Liver (tissue), 9 donors: ENCODE measurements around the gene ASTE1. TPM values are rescaled to one million over a fixed set of nuclear protein-coding genes. Genes with fewer than 3 reads are reported as not detected.

Source experiments
- DNase-seq: peaks from one replicate; pipeline ENCODE4 v3.0.0-alpha.2; 2017; ENCODE audit warnings: low spot score
- H3K27ac ChIP-seq, 2 donors: one replicate each; pipeline ENCODE4 v1.7.0; 2013; ENCODE audit warnings: inconsistent platforms in 2 of 2, low read length in 2 of 2, control low read depth in 1 of 2, low read depth in 1 of 2, mild to moderate bottlenecking in 1 of 2
- H3K27me3 ChIP-seq, 4 donors: one replicate each; pipeline versions ENCODE4 v1.6.1 to v1.7.0; 2013; ENCODE audit warnings: low read length in 3 of 4, inconsistent platforms in 1 of 4, mild to moderate bottlenecking in 1 of 4, moderate library complexity in 1 of 4; ENCODE audit not compliant: control insufficient read depth in 4 of 4, insufficient read depth in 4 of 4
- H3K36me3 ChIP-seq, 4 donors: one replicate each; pipeline versions ENCODE4 v1.6.1 to v1.7.0; 2013; ENCODE audit warnings: low read length in 3 of 4, mild to moderate bottlenecking in 3 of 4, low read depth in 1 of 4, moderate library complexity in 1 of 4; ENCODE audit not compliant: control insufficient read depth in 4 of 4, insufficient read depth in 3 of 4
- H3K4me1 ChIP-seq, 4 donors: one replicate each; pipeline versions ENCODE4 v1.6.1 to v1.7.0; 2013; ENCODE audit warnings: low read length in 3 of 4, mild to moderate bottlenecking in 3 of 4, moderate library complexity in 1 of 4; ENCODE audit not compliant: control insufficient read depth in 4 of 4, insufficient read depth in 4 of 4
- H3K4me3 ChIP-seq, 3 donors: one replicate each; pipeline versions ENCODE4 v1.6.1 to v1.7.0; 2013; ENCODE audit warnings: low read length in 3 of 3, control low read depth in 1 of 3, low read depth in 1 of 3, mild to moderate bottlenecking in 1 of 3
- H3K9ac ChIP-seq, 2 donors: one replicate each; pipeline ENCODE4 v1.7.0; 2013; ENCODE audit warnings: low read length in 2 of 2, mild to moderate bottlenecking in 2 of 2, moderate library complexity in 2 of 2, control low read depth in 1 of 2, low read depth in 1 of 2
- H3K9me3 ChIP-seq, 4 donors: one replicate each; pipeline versions ENCODE4 v1.6.1 to v1.7.0; 2013; ENCODE audit warnings: low read length in 3 of 4; ENCODE audit not compliant: control insufficient read depth in 4 of 4
- EGR1 ChIP-seq, 2 donors: IDR thresholded peaks; 2 replicates each; pipeline ENCODE4 v1.6.1; 2016 to 2018; ENCODE audit warnings: antibody characterized with exemption in 2 of 2, low read depth in 2 of 2
- FOXA1 ChIP-seq: IDR thresholded peaks from 2 replicates; pipeline ENCODE4 v1.6.1; 2016; ENCODE audit warnings: antibody characterized with exemption
- FOXA2 ChIP-seq: IDR thresholded peaks from 2 replicates; pipeline ENCODE4 v1.6.1; 2016; ENCODE audit warnings: antibody characterized with exemption
- GABPA ChIP-seq, 2 donors: IDR thresholded peaks in 1 of 2; conservative IDR thresholded peaks in 1 of 2; 2 replicates each; pipeline ENCODE4 v1.6.1; 2016; ENCODE audit warnings: antibody characterized with exemption in 2 of 2, mild to moderate bottlenecking in 1 of 2, moderate library complexity in 1 of 2
- HNF4A ChIP-seq, 2 donors: conservative IDR thresholded peaks; 2 replicates each; pipeline ENCODE4 v1.6.1; 2016; ENCODE audit warnings: antibody characterized with exemption in 2 of 2, mild to moderate bottlenecking in 2 of 2
- HNF4G ChIP-seq: IDR thresholded peaks from 2 replicates; pipeline ENCODE4 v1.6.1; 2016; ENCODE audit warnings: antibody characterized with exemption
- NR2F2 ChIP-seq: IDR thresholded peaks from 2 replicates; pipeline ENCODE4 v1.6.1; 2016; ENCODE audit warnings: antibody characterized with exemption
- RAD21 ChIP-seq, 2 donors: IDR thresholded peaks; 2 replicates each; pipeline ENCODE4 v1.6.1; 2016; ENCODE audit warnings: antibody characterized with exemption in 2 of 2, mild to moderate bottlenecking in 2 of 2
- RXRA ChIP-seq, 2 donors: IDR thresholded peaks; 2 replicates each; pipeline ENCODE4 v1.6.1; 2017 to 2018; ENCODE audit warnings: antibody characterized with exemption in 2 of 2, mild to moderate bottlenecking in 1 of 2
- TAF1 ChIP-seq: conservative IDR thresholded peaks from 2 replicates; pipeline ENCODE4 v1.6.1; 2016; ENCODE audit warnings: antibody characterized with exemption, mild to moderate bottlenecking
- YY1 ChIP-seq: IDR thresholded peaks from 2 replicates; pipeline ENCODE4 v1.6.1; 2016; ENCODE audit warnings: antibody characterized with exemption, mild to moderate bottlenecking
- WGBS: extraction: QIAGEN DNeasy Blood & Tissue Kit; methylation state at CpG from one replicate; pipeline ENCODE4 v1.1.7; 2013; 5-methylcytosine and 5-hydroxymethylcytosine counted together
- polyA plus RNA-seq, 2 donors: library from polyadenylated mRNA; stranded (reverse) in 1 of 2; unstranded in 1 of 2; fragments of 200-250 nt in 1 of 2; fragments of >200 nt in 1 of 2; fragmentation: Nextera tagmentation in 1 of 2; extraction: Ambion mirVana in 1 of 2; gene quantifications; one replicate each; pipeline versions ENCODE4 v1.2.1 to v1.2.3, GENCODE V29; 2013 to 2015
- total RNA-seq, 2 donors: library from RNA; depleted of rRNA; stranded (reverse); fragments of >200 nt; gene quantifications; one replicate each; pipeline ENCODE4 v1.2.3, GENCODE V29; 2014
- TF ChIP-seq, protein P1 (sequence below): IDR thresholded peaks from 2 replicates; pipeline ENCODE4 v1.6.1; 2016; ENCODE audit warnings: antibody characterized with exemption
- TF ChIP-seq, protein P2 (sequence below): IDR thresholded peaks from 2 replicates; pipeline ENCODE4 v1.6.1; 2016; ENCODE audit warnings: antibody characterized with exemption
- TF ChIP-seq, protein P3 (sequence below): fragments of 150-350 bp; IDR thresholded peaks from 2 replicates; pipeline ENCODE4 v1.5.1; 2017; ENCODE audit warnings: improper control_type of control experiment, low read depth, low read length; ENCODE audit not compliant: missing input control
- TF ChIP-seq, protein P4 (sequence below): IDR thresholded peaks from 2 replicates; pipeline ENCODE4 v1.6.1; 2016; ENCODE audit warnings: antibody characterized with exemption, mild to moderate bottlenecking
- TF ChIP-seq, protein P5 (sequence below): IDR thresholded peaks from 2 replicates; pipeline ENCODE4 v1.6.1; 2016; ENCODE audit warnings: antibody characterized with exemption
- donor health status: healthy.
- donor health status: healthy.
- donor health status: healthy.
- donor health status: healthy.
- donor health status: healthy.

Gene ASTE1
- total and polyA plus RNA-seq, 4 donors, result 2.6 to 6.0 (median 5.1) TPM

DNA sequence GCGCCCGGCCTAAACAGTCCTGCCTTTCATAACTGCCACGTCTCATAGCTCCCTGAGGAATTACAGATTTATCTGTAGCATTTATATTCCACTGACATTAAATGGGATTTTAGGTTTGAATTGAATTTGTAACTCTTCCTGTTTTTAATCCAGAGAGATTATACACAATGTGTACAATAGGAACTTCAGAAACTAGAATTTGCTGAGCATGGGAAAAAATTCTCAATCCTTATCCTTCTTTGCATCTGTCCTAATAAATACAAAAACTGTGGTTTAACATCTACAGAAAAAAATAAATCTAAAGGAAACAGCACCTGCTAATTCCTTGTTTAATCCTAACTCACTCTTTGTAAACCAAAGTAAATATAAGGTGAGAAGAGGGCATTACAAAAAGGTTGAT, 2.2 kb upstream of the ASTE1 start:
- Histone ChIP-seq H3K36me3 (peaks cover 0 to 2% (median 0%) of the 10 kb centered on the region in 4 donors), H3K4me3 (no peak overlapping the region), H3K9me3 (no peaks in the 10 kb centered on the region), H3K27me3 (no peaks in the 10 kb centered on the region), H3K27ac (no peak overlapping the region), H3K4me1 (peaks cover 0 to 16% (median 13%) of the 10 kb centered on the region in 4 donors), H3K9ac (no peak overlapping the region)
- 94% methylated on average over 3 of the region's 3 CpGs for WGBS
- TF ChIP-seq RAD21 (IDR thresholded peaks at IDR 0.05) (no peak), TAF1 (no peak), HNF4G (no peak), FOXA1 (no peak), GABPA (IDR thresholded peaks at IDR 0.05 in 1 of 2, conservative IDR thresholded peaks at IDR 0.05 in 1 of 2) (no peak), RXRA (IDR thresholded peaks at IDR 0.05) (no peak), YY1 (no peak), FOXA2 (no peak), EGR1 (IDR thresholded peaks at IDR 0.05; ENCODE audit: low read depth in 2 of 2) (no peak), HNF4A (conservative IDR thresholded peaks at IDR 0.05) (no peak), NR2F2 (no peak)
- TF ChIP-seq, protein P1, sequence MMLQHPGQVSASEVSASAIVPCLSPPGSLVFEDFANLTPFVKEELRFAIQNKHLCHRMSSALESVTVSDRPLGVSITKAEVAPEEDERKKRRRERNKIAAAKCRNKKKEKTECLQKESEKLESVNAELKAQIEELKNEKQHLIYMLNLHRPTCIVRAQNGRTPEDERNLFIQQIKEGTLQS, result no peak
- TF ChIP-seq, protein P2, sequence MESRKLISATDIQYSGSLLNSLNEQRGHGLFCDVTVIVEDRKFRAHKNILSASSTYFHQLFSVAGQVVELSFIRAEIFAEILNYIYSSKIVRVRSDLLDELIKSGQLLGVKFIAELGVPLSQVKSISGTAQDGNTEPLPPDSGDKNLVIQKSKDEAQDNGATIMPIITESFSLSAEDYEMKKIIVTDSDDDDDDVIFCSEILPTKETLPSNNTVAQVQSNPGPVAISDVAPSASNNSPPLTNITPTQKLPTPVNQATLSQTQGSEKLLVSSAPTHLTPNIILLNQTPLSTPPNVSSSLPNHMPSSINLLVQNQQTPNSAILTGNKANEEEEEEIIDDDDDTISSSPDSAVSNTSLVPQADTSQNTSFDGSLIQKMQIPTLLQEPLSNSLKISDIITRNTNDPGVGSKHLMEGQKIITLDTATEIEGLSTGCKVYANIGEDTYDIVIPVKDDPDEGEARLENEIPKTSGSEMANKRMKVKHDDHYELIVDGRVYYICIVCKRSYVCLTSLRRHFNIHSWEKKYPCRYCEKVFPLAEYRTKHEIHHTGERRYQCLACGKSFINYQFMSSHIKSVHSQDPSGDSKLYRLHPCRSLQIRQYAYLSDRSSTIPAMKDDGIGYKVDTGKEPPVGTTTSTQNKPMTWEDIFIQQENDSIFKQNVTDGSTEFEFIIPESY, result no peak
- TF ChIP-seq, protein P3, sequence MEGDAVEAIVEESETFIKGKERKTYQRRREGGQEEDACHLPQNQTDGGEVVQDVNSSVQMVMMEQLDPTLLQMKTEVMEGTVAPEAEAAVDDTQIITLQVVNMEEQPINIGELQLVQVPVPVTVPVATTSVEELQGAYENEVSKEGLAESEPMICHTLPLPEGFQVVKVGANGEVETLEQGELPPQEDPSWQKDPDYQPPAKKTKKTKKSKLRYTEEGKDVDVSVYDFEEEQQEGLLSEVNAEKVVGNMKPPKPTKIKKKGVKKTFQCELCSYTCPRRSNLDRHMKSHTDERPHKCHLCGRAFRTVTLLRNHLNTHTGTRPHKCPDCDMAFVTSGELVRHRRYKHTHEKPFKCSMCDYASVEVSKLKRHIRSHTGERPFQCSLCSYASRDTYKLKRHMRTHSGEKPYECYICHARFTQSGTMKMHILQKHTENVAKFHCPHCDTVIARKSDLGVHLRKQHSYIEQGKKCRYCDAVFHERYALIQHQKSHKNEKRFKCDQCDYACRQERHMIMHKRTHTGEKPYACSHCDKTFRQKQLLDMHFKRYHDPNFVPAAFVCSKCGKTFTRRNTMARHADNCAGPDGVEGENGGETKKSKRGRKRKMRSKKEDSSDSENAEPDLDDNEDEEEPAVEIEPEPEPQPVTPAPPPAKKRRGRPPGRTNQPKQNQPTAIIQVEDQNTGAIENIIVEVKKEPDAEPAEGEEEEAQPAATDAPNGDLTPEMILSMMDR, result no peak
- TF ChIP-seq, protein P4, sequence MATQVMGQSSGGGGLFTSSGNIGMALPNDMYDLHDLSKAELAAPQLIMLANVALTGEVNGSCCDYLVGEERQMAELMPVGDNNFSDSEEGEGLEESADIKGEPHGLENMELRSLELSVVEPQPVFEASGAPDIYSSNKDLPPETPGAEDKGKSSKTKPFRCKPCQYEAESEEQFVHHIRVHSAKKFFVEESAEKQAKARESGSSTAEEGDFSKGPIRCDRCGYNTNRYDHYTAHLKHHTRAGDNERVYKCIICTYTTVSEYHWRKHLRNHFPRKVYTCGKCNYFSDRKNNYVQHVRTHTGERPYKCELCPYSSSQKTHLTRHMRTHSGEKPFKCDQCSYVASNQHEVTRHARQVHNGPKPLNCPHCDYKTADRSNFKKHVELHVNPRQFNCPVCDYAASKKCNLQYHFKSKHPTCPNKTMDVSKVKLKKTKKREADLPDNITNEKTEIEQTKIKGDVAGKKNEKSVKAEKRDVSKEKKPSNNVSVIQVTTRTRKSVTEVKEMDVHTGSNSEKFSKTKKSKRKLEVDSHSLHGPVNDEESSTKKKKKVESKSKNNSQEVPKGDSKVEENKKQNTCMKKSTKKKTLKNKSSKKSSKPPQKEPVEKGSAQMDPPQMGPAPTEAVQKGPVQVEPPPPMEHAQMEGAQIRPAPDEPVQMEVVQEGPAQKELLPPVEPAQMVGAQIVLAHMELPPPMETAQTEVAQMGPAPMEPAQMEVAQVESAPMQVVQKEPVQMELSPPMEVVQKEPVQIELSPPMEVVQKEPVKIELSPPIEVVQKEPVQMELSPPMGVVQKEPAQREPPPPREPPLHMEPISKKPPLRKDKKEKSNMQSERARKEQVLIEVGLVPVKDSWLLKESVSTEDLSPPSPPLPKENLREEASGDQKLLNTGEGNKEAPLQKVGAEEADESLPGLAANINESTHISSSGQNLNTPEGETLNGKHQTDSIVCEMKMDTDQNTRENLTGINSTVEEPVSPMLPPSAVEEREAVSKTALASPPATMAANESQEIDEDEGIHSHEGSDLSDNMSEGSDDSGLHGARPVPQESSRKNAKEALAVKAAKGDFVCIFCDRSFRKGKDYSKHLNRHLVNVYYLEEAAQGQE, result no peak
- TF ChIP-seq, protein P5, sequence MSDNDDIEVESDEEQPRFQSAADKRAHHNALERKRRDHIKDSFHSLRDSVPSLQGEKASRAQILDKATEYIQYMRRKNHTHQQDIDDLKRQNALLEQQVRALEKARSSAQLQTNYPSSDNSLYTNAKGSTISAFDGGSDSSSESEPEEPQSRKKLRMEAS, result no peak
- no peak for DNase-seq

DNA sequence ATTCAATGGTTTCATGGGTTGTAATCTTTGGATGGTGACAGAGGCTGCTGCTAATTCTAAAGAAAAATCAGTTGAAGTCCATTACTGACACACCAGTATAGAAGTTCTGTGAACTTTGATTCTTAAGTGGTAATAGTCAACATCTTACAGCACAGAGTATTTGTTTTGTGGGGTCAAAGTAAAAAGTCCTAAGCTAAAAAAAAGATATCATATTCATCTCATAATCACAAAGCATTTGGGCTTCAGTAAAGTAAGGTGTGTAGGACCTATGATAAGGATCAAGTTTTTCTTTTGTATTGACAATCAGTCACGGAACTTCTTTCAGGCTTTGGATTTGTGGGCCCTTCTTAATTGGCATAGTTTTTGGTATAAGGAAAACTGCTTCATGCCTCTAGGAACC, 1.1 kb downstream of the ASTE1 start:
- 36% methylated on average over 1 of the region's 1 CpG for WGBS
- peaks cover 2 to 21% (median 13%) of the 10 kb centered on the region in 4 donors for H3K4me1 ChIP-seq
- H3K27ac ChIP-seq, result no peak overlapping the region
- no peaks in the 10 kb centered on the region for H3K9me3 ChIP-seq
- H3K27me3 ChIP-seq, result no peaks in the 10 kb centered on the region
- no peak for DNase-seq
- TF ChIP-seq, protein P4, result no peak
- TF ChIP-seq HNF4A (conservative IDR thresholded peaks at IDR 0.05), result peak; percentile 54 to 68
- H3K36me3 ChIP-seq, result peaks cover 0 to 3% (median 1%) of the 10 kb centered on the region in 4 donors
- H3K9ac ChIP-seq, result peak overlapping the region; percentile 28 to 77
- H3K4me3 ChIP-seq, result peak overlapping the region; percentile 69 to 93 (median 81)
